Measurements from ENCODE around the gene DZIP1L. TPM values are rescaled to one million over a fixed set of nuclear protein-coding genes. Genes with fewer than 3 reads are reported as not detected.

The DZIP1L gene
- total and polyA plus RNA-seq, 2 donors (not counting 3 experiments of a cell fraction or from before 2014, with no cell fraction given): 3.0 to 17.9 TPM

DNA sequence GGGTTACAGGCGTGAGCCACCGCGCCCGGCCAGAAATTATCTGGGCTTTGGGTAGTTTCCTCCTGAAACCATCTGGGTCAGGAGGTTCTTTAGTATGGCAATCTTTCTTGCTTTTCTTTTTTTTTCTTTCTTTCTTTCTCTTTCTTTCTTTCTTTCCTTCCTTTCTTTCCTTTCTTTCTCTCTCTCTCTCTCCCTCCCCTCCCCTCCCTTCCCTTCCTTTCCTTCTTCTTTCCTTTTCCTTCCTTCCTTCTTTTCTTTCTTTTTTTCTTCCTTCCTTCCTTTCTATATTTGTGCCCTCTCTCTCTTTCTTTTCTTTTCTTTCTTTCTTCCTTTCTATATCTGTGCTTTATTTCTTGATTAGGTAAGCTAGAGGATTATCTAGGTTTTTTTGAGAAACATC, 42.3 kb upstream of the DZIP1L start:
- Histone ChIP-seq H3K9me1 (replicated peaks; ENCODE audit: control insufficient read depth, extremely low read depth, insufficient read depth, low read length) (no peaks in the 10 kb centered on the region), H3K27me3 (ENCODE audit: control insufficient read depth in 2 of 2, insufficient read depth in 2 of 2, low read length in 2 of 2) (no peaks in the 10 kb centered on the region), H3K9me3 (replicated peaks; ENCODE audit: control insufficient read depth, insufficient read depth, low read length) (no peaks in the 10 kb centered on the region), H3K4me1 (ENCODE audit: control insufficient read depth, extremely low read depth, insufficient read depth, low read length) (no peaks in the 10 kb centered on the region), H4K20me1 (replicated peaks; ENCODE audit: control insufficient read depth, extremely low read depth, insufficient read depth, low read length) (no peaks in the 10 kb centered on the region), H3K9ac (replicated peaks; ENCODE audit: extremely low read depth, insufficient read depth, low read length) (no peak overlapping the region), H3K27ac (ENCODE audit: insufficient read depth, low read depth, low read length) (no peak overlapping the region), H3K36me3 (ENCODE audit: control insufficient read depth in 2 of 2, extremely low read depth in 1 of 2, insufficient read depth in 2 of 2, low read length in 2 of 2) (peaks cover 3 to 4% of the 10 kb centered on the region in 2 experiments), H3K4me2 (ENCODE audit: insufficient read depth, low read length) (no peak overlapping the region), H2AFZ (ENCODE audit: low read depth, low read length) (no peak overlapping the region), H3K79me2 (ENCODE audit: control insufficient read depth, insufficient read depth, low read length) (no peaks in the 10 kb centered on the region), H3K4me3 (replicated peaks in 1 of 3; ENCODE audit: insufficient read depth in 1 of 3, low read depth in 1 of 3, low read length in 3 of 3) (no peak overlapping the region)
- TF ChIP-seq FOS (IDR thresholded peaks at IDR 0.05; ENCODE audit: borderline replicate concordance, insufficient read depth, low read length): no peak
- TF ChIP-seq, protein P1, sequence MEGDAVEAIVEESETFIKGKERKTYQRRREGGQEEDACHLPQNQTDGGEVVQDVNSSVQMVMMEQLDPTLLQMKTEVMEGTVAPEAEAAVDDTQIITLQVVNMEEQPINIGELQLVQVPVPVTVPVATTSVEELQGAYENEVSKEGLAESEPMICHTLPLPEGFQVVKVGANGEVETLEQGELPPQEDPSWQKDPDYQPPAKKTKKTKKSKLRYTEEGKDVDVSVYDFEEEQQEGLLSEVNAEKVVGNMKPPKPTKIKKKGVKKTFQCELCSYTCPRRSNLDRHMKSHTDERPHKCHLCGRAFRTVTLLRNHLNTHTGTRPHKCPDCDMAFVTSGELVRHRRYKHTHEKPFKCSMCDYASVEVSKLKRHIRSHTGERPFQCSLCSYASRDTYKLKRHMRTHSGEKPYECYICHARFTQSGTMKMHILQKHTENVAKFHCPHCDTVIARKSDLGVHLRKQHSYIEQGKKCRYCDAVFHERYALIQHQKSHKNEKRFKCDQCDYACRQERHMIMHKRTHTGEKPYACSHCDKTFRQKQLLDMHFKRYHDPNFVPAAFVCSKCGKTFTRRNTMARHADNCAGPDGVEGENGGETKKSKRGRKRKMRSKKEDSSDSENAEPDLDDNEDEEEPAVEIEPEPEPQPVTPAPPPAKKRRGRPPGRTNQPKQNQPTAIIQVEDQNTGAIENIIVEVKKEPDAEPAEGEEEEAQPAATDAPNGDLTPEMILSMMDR (IDR thresholded peaks at IDR 0.05; ENCODE audit: extremely low read depth in 1 of 2, insufficient read depth in 1 of 2, low read depth in 1 of 2, low read length in 2 of 2): no peak
- no peak for TF ChIP-seq POLR2AphosphoS5 (IDR thresholded peaks at IDR 0.05; ENCODE audit: insufficient read depth, low read depth, low read length)
- POLR2A ChIA-PET: no interaction called here
- dilution Hi-C loops (cut with MboI; ENCODE audit: extremely low pct_ligation_motif_present, low sequenced_read_pairs) (no loop called here), intact Hi-C loops (cut with micrococcal nuclease) (no loop called here)
- CTCF ChIA-PET: interaction anchor here (1.0 kb wide), 1 partner anchor 778 kb away, joined by 3 read pairs; no protein-coding TSS in a partner anchor
- no TSS peak for BruUV-seq (replicated peaks)
- FAIRE-seq (no peak), DNase-seq (ENCODE audit: low read depth, low spot score) (no peak)

DNA sequence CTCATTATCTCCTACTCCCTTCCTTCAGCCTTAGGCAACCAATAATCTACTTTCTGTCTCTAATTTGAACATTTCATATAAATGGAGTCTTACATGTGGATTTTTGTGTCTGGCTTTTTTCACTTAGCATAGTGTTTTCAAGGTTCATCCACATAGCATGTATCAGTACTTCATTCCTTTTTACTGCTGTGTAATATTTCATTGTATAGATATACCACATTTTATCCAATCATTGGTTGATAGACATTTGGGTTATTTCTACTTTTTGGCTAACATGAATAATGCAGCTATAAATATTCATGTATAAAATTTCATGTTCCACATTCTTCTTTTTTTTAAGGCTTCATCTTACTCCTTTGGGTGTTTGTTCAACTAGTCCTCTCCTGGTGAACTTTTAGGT, 39.1 kb upstream of the DZIP1L start:
- Histone ChIP-seq H3K27me3 (ENCODE audit: control insufficient read depth in 2 of 2, insufficient read depth in 2 of 2, low read length in 2 of 2) (no peaks in the 10 kb centered on the region), H3K4me3 (replicated peaks in 1 of 3; ENCODE audit: insufficient read depth in 1 of 3, low read depth in 1 of 3, low read length in 3 of 3) (no peak overlapping the region), H4K20me1 (replicated peaks; ENCODE audit: control insufficient read depth, extremely low read depth, insufficient read depth, low read length) (no peaks in the 10 kb centered on the region), H3K9me1 (replicated peaks; ENCODE audit: control insufficient read depth, extremely low read depth, insufficient read depth, low read length) (no peaks in the 10 kb centered on the region), H3K36me3 (ENCODE audit: control insufficient read depth in 2 of 2, extremely low read depth in 1 of 2, insufficient read depth in 2 of 2, low read length in 2 of 2) (no peaks in the 10 kb centered on the region), H3K4me1 (ENCODE audit: control insufficient read depth, extremely low read depth, insufficient read depth, low read length) (no peaks in the 10 kb centered on the region), H2AFZ (ENCODE audit: low read depth, low read length) (no peak overlapping the region), H3K9ac (replicated peaks; ENCODE audit: extremely low read depth, insufficient read depth, low read length) (no peak overlapping the region), H3K4me2 (ENCODE audit: insufficient read depth, low read length) (no peak overlapping the region), H3K79me2 (ENCODE audit: control insufficient read depth, insufficient read depth, low read length) (no peaks in the 10 kb centered on the region), H3K27ac (ENCODE audit: insufficient read depth, low read depth, low read length) (no peak overlapping the region), H3K9me3 (replicated peaks; ENCODE audit: control insufficient read depth, insufficient read depth, low read length) (no peaks in the 10 kb centered on the region)
- TF ChIP-seq JUN (IDR thresholded peaks at IDR 0.05; ENCODE audit: borderline replicate concordance, insufficient read depth, insufficient read length, low read depth) (no peak), GATA2 (IDR thresholded peaks at IDR 0.05; ENCODE audit: insufficient read depth, insufficient read length, low read depth, low read length) (no peak), POLR2AphosphoS5 (IDR thresholded peaks at IDR 0.05; ENCODE audit: insufficient read depth, low read depth, low read length) (no peak), MYC (IDR thresholded peaks at IDR 0.05; ENCODE audit: low read depth, low read length) (no peak), EZH2 (IDR thresholded peaks at IDR 0.05; ENCODE audit: borderline replicate concordance, low read depth, low read length, severe bottlenecking) (no peak)
- TF ChIP-seq, protein P1 (IDR thresholded peaks at IDR 0.05; ENCODE audit: extremely low read depth in 1 of 2, insufficient read depth in 1 of 2, low read depth in 1 of 2, low read length in 2 of 2): no peak
- TF ChIP-seq, protein P2, sequence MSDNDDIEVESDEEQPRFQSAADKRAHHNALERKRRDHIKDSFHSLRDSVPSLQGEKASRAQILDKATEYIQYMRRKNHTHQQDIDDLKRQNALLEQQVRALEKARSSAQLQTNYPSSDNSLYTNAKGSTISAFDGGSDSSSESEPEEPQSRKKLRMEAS (IDR thresholded peaks at IDR 0.05; ENCODE audit: insufficient read depth, insufficient read length): no peak
- BruUV-seq (replicated peaks): no TSS peak
- ChIA-PET POLR2A (no interaction called here), CTCF (no interaction called here)
- no peak for DNase-seq (ENCODE audit: low read depth, low spot score)
- FAIRE-seq: no peak
- intact Hi-C loops (cut with micrococcal nuclease) (no loop called here), dilution Hi-C loops (cut with MboI; ENCODE audit: extremely low pct_ligation_motif_present, low sequenced_read_pairs) (no loop called here)

Measured in endothelial cell of umbilical vein (primary cell).